Mucosa of gallbladder (tissue), 1 donor: ENCODE measurements around the gene CYP27A1. TPM values are rescaled to one million over a fixed set of nuclear protein-coding genes. Genes with fewer than 3 reads are reported as not detected.
A peak's percentile ranks its signal among the peaks of the same experiment; 100 is the strongest.

Experiments
- DNase-seq: peaks from one replicate; pipeline ENCODE4 v3.0.0-alpha.2; 2020; ENCODE audit warnings: low spot score
- total RNA-seq: library from RNA; stranded (reverse); gene quantifications from one replicate; pipeline ENCODE4 v1.2.1, GENCODE V29; 2021
- donor health status: DM: no; HTN: no; CAD: no.

The CYP27A1 gene
- total RNA-seq, 1 donor from 2014 or later: 20.4 TPM

- DNase-seq: no peak
Observed at GRCh38 chr2:218773881-218774280, 8.1 kb upstream of the CYP27A1 start.

GRCh38 chr2:218776488-218776887, 5.5 kb upstream of the CYP27A1 start:
- no peak for DNase-seq

- DNase-seq: no peak
Observed at GRCh38 chr2:218777276-218777990, 4.5 kb upstream of the CYP27A1 start.

- DNase-seq: no peak
Observed at GRCh38 chr2:218780046-218780445, 1.9 kb upstream of the CYP27A1 start.

- DNase-seq: no peak
Observed at GRCh38 chr2:218780851-218781690, 876 bp upstream of the CYP27A1 start.

GRCh38 chr2:218782528-218782844, 539 bp downstream of the CYP27A1 start:
- DNase-seq: no peak

- DNase-seq: no peak
Observed at GRCh38 chr2:218783688-218784087, 1.7 kb downstream of the CYP27A1 start.

- peak; percentile 59 for DNase-seq
Observed at GRCh38 chr2:218785103-218785502, 3.2 kb downstream of the CYP27A1 start.

- no peak for DNase-seq
Observed at GRCh38 chr2:218786133-218786532, 4.2 kb downstream of the CYP27A1 start.

GRCh38 chr2:218788529-218789255, 6.7 kb downstream of the CYP27A1 start:
- no peak for DNase-seq

GRCh38 chr2:218792433-218792832, 10.5 kb downstream of the CYP27A1 start:
- no peak for DNase-seq

GRCh38 chr2:218796691-218797090, 14.7 kb downstream of the CYP27A1 start:
- no peak for DNase-seq

GRCh38 chr2:218798767-218799504, 17.0 kb downstream of the CYP27A1 start:
- no peak for DNase-seq

GRCh38 chr2:218799990-218800389, 18.0 kb downstream of the CYP27A1 start:
- no peak for DNase-seq

GRCh38 chr2:218802386-218802994, 20.5 kb downstream of the CYP27A1 start:
- no peak for DNase-seq

- DNase-seq: no peak
Observed at GRCh38 chr2:218804817-218805216, 22.9 kb downstream of the CYP27A1 start.

- no peak for DNase-seq
Observed at GRCh38 chr2:218805627-218806026, 23.7 kb downstream of the CYP27A1 start.

- peak; percentile 73 for DNase-seq
Observed at GRCh38 chr2:218806346-218806978, 24.5 kb downstream of the CYP27A1 start.

- no peak for DNase-seq
Observed at GRCh38 chr2:218807626-218808025, 25.7 kb downstream of the CYP27A1 start.

- no peak for DNase-seq
Observed at GRCh38 chr2:218809515-218809914, 27.6 kb downstream of the CYP27A1 start.

- DNase-seq: no peak
Observed at GRCh38 chr2:218810256-218810655, 28.3 kb downstream of the CYP27A1 start.
